GM18502 (cell line): Measurements from ENCODE around the gene CDK6.
A peak's percentile ranks its signal among the peaks of the same experiment; 100 is the strongest.

Experiments
- ATAC-seq: cut with Tn5 transposase; IDR thresholded peaks from one replicate; pipeline ENCODE4 v1.9.1; 2021; ENCODE audit warnings: mild to moderate bottlenecking; ENCODE audit not compliant: unreplicated experiment, poor library complexity

Gene CDK6

DNA sequence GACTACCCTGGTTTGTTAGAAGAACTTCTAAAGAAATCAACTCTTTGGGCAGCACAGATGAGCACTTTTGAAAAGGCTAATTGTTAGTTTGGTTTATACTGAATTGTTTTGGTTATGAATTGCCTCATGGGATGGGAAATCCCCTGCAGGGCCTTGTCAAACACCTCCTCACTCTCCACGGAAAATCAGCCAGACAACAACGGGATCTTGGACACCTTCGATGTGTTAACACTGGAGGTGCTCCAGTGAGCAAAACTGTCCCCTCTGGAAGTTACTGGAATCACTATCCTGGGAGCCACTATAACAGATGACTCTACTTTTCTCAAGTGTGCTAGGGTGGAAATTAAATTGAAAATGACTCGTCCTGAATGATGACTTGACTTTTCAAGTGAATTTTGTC is 38.7 kb downstream of the CDK6 start:
- peak; percentile 44 for ATAC-seq

GRCh38 chr7:92797284-92797683 is 39.1 kb downstream of the CDK6 start:
- ATAC-seq: peak; percentile 21

DNA sequence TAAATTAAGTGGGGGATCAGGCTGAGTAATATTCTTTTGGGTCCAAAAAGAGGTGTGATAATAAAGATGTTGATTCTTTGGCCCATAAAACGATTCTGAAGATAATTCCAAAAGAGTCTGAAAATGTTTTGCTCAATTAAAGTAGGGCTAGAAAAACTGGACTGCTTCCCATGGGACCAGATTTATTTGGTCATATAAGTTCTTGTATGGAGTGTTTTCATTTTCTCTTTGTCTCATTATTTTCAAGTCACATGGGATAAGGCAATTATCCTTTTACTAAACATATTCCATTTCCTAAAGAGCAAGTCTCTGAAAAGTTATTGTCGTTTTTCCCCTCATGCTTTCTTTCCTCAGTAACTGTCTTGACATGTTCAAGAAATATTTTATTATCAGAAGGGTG is 41.5 kb downstream of the CDK6 start:
- no peak for ATAC-seq

DNA sequence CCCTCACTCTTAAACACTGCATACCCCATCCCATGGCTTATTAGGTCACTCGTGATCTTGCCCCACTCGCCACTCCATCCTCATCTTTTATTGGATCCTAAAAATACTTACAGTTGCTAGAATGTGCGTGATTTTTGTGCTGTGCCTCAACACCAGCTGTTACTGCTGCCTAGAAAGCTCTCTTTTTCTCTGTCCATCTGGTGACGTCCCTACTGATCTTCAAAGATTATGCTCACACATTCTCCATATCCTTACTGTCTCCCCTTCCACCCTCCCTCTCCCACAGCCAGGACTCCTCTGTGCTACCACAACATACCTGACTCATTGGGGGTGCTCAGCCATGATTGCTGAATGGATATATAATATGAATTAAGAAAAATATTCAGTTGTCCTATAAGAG is 42.0 kb downstream of the CDK6 start:
- ATAC-seq: no peak

DNA sequence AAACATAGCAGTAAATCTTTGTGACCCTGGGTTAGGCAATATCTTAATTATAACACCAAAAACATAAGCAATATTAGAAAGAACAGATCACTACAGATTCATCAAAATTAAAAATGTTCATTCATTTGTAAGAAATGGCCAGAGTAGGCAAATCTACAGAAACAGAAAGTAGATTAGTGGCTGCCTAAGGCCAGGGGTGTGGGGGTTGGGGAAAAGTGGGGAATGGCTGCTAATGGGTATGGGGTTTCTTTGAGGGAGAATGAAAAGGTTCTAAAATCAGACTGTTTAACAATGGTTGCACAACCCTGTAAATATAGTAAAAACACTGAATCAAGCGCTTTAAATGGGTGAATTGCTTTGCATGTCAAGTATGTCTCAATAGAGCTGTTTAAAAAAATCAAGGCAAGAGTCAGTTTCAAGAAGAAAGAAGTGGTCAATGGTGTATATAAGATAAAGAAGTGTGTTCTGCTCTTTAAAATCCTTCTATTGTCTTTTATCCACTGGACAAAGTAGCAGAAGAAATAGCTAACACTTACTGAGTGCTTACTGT is 42.6 kb downstream of the CDK6 start:
- no peak for ATAC-seq

DNA sequence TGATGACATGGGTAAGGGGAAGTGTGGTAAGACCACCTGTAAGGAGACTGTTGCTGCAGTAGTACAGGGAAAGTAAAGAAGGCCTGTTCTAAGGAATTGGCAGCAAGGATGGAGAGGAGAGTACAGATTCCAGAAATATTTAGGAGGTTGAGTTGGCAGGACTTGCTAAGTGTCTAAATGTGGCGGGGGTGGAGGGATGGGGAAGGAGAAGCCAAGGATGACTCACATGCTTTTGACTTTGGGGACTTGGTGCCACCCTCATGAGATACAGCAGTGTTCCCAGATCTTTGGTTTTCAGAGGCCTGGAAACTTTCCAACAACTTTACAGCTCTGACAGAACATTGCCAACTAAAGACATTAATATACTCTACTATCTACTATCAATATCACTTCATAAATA is 45.4 kb downstream of the CDK6 start:
- no peak for ATAC-seq

- no peak for ATAC-seq
Measured at GRCh38 chr7:92788559-92789183, 47.7 kb downstream of the CDK6 start.

GRCh38 chr7:92785923-92786322 is 50.5 kb downstream of the CDK6 start:
- no peak for ATAC-seq

DNA sequence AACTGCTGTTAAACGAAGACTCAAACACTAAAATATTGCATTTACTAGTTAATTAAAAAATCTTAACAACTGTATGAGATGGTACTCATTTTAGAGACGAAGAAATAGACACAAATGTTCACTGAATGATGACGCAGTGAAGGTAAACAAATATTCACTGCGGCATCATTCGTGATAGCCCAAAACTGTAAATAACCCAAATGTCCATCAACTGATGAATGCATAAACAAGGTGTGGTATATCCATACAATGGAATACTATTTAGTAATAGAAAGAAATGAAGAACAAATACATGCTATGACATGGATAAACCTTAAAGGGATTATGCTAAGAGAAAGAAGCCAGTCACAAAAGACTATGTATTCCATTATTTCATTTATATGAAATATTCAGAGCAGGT is 51.4 kb downstream of the CDK6 start:
- no peak for ATAC-seq

GRCh38 chr7:92783260-92784201 is 52.8 kb downstream of the CDK6 start:
- no peak for ATAC-seq

DNA sequence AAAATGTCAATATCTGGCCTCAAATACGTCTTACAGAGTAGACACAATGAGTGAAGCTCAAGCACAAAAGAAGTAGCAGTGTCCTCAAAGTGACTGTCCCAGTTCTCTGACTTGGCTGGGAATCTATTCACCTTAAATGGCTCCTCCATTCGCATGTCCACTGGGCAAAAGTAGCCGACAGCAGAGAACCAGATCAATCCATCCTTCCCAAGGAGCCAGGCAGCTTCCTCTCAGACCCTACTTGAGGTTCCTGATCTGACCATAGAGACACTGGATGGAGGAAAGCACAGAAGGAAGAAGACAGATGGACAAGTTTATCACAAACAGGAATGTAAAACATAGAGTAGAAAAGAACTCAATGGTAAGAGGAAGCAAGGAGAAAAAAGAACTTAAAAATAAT is 53.5 kb downstream of the CDK6 start:
- ATAC-seq: no peak

GRCh38 chr7:92782236-92782635 is 54.1 kb downstream of the CDK6 start:
- no peak for ATAC-seq

GRCh38 chr7:92781117-92781720 is 55.2 kb downstream of the CDK6 start:
- no peak for ATAC-seq

DNA sequence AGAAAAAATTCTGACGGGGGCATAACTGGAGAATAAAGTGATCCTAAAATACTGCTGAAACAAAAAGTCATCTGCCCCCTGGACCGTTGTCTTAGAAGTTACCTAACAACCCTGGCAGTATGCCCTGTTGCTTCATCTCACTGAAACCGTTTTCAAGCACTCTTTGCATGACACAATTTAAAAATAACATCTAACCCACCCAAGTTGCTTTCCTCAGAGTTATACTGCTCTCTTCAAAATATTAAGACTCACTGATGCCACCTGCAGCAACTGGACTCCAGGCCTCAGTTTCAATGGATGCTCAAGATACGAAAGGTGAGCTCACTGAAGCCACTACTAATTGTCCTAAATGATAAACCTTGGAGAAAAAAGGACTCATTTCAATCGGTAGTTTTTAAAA is 57.4 kb downstream of the CDK6 start:
- peak; percentile 79 for ATAC-seq

DNA sequence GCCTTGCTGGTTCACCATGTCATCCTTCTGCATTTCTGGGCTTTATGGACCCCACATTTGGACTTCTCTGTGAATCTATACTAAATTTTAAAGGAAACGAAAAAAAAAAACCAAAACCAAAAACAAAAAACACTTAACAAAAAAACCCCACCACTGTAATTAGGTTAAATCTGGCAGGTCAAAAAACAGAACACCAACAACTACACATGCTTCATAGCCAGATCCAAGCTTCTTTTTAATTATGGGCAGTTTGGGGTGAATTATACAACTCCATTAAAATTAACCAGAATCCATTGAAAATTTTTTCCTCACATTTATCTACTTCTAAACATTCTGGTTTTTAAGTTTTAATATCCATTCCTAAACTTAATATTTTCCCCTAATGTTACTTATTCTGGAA is 58.4 kb downstream of the CDK6 start:
- ATAC-seq: no peak

DNA sequence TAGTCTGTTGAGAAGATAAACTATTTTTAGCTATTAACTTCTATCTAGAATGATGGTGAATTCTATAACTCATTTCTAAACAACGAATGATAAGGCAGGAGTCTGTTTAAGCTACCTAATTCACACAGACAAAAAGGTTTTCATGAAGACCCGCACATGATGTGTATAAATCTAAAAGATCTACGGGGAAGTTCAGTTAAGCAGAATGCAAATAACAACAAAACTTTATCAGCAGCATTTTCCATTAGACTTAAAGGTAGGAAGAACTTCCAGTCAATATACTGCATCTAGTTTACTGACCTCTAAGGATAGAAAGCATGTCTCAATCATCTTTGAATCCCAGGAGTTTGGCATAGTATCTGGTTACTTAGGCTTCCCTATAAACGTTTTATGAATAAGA is 62.6 kb downstream of the CDK6 start:
- ATAC-seq: no peak

- no peak for ATAC-seq
Measured at GRCh38 chr7:92769844-92770243, 66.5 kb downstream of the CDK6 start.

DNA sequence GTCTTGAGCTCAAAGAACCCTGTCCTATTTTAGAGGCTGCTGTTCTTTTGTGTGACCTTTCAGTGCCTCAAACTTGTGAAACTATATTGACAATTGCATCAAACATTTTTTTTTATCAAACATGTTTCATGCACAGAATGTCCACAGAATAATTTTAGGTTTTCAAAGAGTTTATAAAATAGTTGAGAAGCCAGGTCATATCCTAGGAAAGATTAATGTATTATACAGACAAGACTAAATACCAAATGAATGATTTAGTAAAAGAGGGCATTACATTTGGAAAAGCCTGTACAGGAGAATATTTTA is 67.0 kb downstream of the CDK6 start:
- no peak for ATAC-seq

- peak; percentile 91 for ATAC-seq
Measured at GRCh38 chr7:92768501-92769393, 67.6 kb downstream of the CDK6 start.

- ATAC-seq: no peak
Measured at GRCh38 chr7:92767437-92767836, 68.9 kb downstream of the CDK6 start.
